Naive thymus-derived CD8-positive, alpha-beta T cell (primary cell): ENCODE results near the gene POU2AF3. TPM values are rescaled to one million over a fixed set of nuclear protein-coding genes. Genes with fewer than 3 reads are reported as not detected.

Experiments used
- ATAC-seq, 2 donors: fragments of 150-1000 bp; cut with Tn5 transposase in 1 of 2; sonication (Bioruptor Pico), chemical (Tn5 transposase) in 1 of 2; 1 replicate in 1 of 2; 2 replicates in 1 of 2; pipeline ENCODE4 v1.10.0; 2021; ENCODE audit warnings: mild to moderate bottlenecking in 2 of 2, moderate library complexity in 2 of 2
- POLR2A ChIA-PET: fragments of 350-600 bp; sonication (Branson Sonifier 250); formaldehyde crosslinking; loops from one replicate; lab custom pipeline; 2021; ENCODE audit warnings: antibody characterized with exemption; lab: Charles Lee
- DNase-seq, 10 donors: peaks; one replicate each; pipeline versions ENCODE4 v3.0.0 to v3.0.0-alpha.2; 2020 to 2022
- H3K27ac Mint-ChIP-seq, 10 donors: one replicate each; pipeline ENCODE4 v1.8.0; 2020 to 2022; ENCODE audit warnings: mild to moderate bottlenecking in 10 of 10, mixed read lengths in 10 of 10, moderate library complexity in 4 of 10, inconsistent platforms in 1 of 10
- H3K27me3 Mint-ChIP-seq, 5 donors: one replicate each; pipeline ENCODE4 v1.8.0; 2021 to 2022; ENCODE audit warnings: mixed read lengths in 5 of 5
- H3K36me3 Mint-ChIP-seq, 3 donors: one replicate each; pipeline ENCODE4 v1.8.0; 2020 to 2022; ENCODE audit warnings: mixed read lengths in 3 of 3, mild to moderate bottlenecking in 2 of 3, inconsistent platforms in 1 of 3
- H3K4me1 Mint-ChIP-seq, 4 donors: one replicate each; pipeline ENCODE4 v1.8.0; 2021 to 2022; ENCODE audit warnings: mixed read lengths in 4 of 4
- H3K4me3 Mint-ChIP-seq, 10 donors: one replicate each; pipeline ENCODE4 v1.8.0; 2020 to 2022; ENCODE audit warnings: mild to moderate bottlenecking in 10 of 10, mixed read lengths in 10 of 10, moderate library complexity in 6 of 10, inconsistent platforms in 1 of 10
- H3K9me3 Mint-ChIP-seq, 9 donors: one replicate each; pipeline ENCODE4 v1.8.0; 2020 to 2022; ENCODE audit warnings: mixed read lengths in 9 of 9, mild to moderate bottlenecking in 3 of 9, inconsistent platforms in 1 of 9, moderate library complexity in 1 of 9
- polyA plus RNA-seq, 3 donors: library from polyadenylated mRNA; unstranded; fragments of 300-500 nt; fragmentation: Illumina TruSeq; gene quantifications; one replicate each; pipeline ENCODE4 v1.2.3, GENCODE V29; 2021
- total RNA-seq, 8 experiments: library from RNA in 2 of 8; stranded (reverse) in 2 of 8; gene quantifications; one replicate each; pipeline ENCODE4 v1.2.3 and lab custom pipeline; 2021 to 2026

The POU2AF3 gene
- total and polyA plus RNA-seq, 5 experiments from 2014 or later, result not detected

DNA sequence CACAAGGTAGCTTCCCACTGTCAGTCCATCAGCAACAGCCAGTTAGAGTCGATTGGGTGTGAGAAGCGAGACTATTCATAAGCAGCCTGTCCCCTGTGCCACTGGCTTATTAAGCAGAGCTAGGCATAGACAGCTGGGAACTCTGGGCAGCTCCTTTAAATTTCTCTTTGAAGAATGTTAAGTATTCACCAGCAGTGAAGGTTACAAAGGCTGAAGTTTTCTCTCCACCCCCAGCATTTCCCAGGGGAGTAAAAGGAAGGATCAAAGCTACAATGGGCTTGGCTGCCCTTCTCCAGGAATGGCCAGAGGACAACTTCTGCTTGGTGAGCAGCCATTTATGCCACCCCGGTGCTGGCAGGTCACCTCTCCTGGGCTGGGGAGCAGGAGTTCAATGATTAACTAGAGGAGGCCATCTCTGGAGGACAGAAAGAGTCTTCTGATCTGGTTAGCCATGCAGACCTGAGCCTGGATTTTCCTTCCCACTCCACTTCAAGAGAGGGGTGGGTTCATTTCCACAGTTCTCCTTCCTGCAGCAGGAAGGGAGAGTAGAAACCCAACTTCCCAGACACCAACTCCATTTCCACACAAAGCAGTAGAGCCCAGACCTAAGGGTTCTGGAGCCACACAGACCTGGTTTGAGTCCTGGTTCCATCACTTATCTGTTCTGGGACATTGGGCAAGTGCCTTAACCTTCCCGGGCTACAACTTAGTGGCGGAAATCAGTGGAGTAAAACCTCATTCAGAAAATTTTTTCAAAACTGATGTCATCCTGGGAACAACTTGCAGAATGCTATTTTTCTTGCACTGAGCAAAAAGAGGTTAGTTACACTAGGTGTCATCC, 22.6 kb downstream of the POU2AF3 start:
- POLR2A ChIA-PET, result no interaction called here
- Mint-ChIP-seq H3K4me3 (no peak overlapping the region), H3K27me3 (peaks cover 0 to 2% (median 0%) of the 10 kb centered on the region in 5 donors), H3K4me1 (no peaks in the 10 kb centered on the region), H3K36me3 (no peaks in the 10 kb centered on the region), H3K9me3 (no peaks in the 10 kb centered on the region), H3K27ac (no peak overlapping the region)
- ATAC-seq (no peak), DNase-seq (no peak)

GRCh38 chr11:111322534-111322933, 24.2 kb downstream of the POU2AF3 start:
- Mint-ChIP-seq H3K9me3 (no peaks in the 10 kb centered on the region), H3K27ac (no peak overlapping the region), H3K36me3 (no peaks in the 10 kb centered on the region), H3K4me1 (no peaks in the 10 kb centered on the region), H3K4me3 (no peak overlapping the region), H3K27me3 (peaks cover 0 to 2% (median 0%) of the 10 kb centered on the region in 5 donors)
- ATAC-seq (no peak), DNase-seq (no peak)
- POLR2A ChIA-PET, result no interaction called here

DNA sequence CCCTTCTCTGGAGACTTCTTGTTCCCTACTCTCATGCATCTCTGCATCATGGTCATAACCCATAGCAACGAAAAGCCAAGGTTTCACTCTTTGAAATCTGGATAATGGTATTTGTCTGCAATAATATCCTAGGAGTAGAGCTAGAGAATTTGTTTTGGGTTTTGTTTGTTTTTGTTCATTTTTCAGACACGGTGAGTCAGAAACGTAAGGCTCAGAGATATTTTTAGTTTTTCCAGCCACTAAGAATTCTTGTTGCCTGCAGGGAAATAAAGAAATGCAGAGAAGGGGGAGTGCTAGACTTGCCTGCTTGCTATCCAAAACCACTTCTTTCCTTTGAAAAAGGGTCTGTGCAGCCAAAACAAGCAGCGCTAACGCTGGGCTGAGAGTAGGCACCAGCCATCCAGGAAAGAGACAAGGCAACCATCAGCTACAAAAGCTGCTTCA, 26.0 kb downstream of the POU2AF3 start:
- H3K27ac Mint-ChIP-seq, result no peak overlapping the region
- H3K9me3 Mint-ChIP-seq, result no peaks in the 10 kb centered on the region
- ATAC-seq (no peak), DNase-seq (no peak)
- no peak overlapping the region for H3K4me3 Mint-ChIP-seq
- POLR2A ChIA-PET, result no interaction called here
- H3K36me3 Mint-ChIP-seq, result no peaks in the 10 kb centered on the region
- no peaks in the 10 kb centered on the region for H3K4me1 Mint-ChIP-seq
- H3K27me3 Mint-ChIP-seq, result peaks cover 0 to 2% (median 0%) of the 10 kb centered on the region in 5 donors

DNA sequence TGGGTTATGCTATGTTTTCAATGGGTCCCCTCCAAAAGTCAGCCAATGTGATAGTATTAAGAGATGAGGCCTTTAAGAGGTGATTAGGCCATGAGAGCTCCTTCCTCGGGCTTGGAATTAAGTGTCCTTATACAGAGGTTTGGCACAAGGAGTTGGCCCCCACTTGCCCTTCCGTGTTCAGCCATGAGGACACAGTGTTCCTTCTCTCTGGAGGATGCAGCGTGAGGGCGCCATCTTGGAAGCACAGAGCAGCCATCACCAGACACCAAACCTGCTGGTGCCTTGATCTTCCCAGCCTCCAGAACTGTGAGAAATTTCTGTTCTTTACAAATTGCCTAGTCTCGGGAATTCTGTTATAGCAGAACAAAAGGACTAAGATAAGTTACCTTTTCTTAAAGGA, 26.9 kb downstream of the POU2AF3 start:
- Mint-ChIP-seq H3K9me3 (no peaks in the 10 kb centered on the region), H3K4me1 (no peaks in the 10 kb centered on the region)

DNA sequence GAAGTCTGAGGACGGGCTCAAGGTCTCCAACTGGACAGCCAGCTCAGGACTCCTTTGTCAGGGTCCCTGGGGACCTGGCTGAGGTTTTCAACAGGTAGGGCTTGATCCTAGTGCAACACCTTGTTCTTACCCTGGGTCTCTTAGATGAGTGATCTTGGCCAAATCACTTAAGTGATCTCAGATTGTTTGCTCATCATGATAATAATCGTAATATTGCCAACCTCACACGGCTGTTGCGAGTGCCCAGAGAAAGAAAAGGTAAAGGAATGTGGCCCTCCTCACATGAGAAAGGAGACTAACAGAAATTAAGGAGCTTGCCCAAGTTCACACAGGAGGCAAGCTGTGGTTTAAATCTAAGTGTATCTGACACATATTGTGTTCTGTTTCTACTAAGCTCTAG, 28.5 kb downstream of the POU2AF3 start:
- POLR2A ChIA-PET, result no interaction called here
- H3K4me1 Mint-ChIP-seq, result no peaks in the 10 kb centered on the region
- H3K9me3 Mint-ChIP-seq, result no peaks in the 10 kb centered on the region
- H3K36me3 Mint-ChIP-seq, result no peaks in the 10 kb centered on the region
- peaks cover 0 to 1% (median 0%) of the 10 kb centered on the region in 5 donors for H3K27me3 Mint-ChIP-seq
- H3K4me3 Mint-ChIP-seq, result no peak overlapping the region
- H3K27ac Mint-ChIP-seq, result no peak overlapping the region
- ATAC-seq, result no peak
- no peak for DNase-seq

More for the DNA sequence above, 26.9 kb downstream of the POU2AF3 start:
- POLR2A ChIA-PET, result no interaction called here
- no peak for ATAC-seq
- H3K36me3 Mint-ChIP-seq, result no peaks in the 10 kb centered on the region
- no peak for DNase-seq
- H3K27me3 Mint-ChIP-seq, result peaks cover 0 to 2% (median 0%) of the 10 kb centered on the region in 5 donors
- H3K27ac Mint-ChIP-seq, result no peak overlapping the region
- H3K4me3 Mint-ChIP-seq, result no peak overlapping the region

- H3K9me3 Mint-ChIP-seq, result no peaks in the 10 kb centered on the region
- POLR2A ChIA-PET, result no interaction called here
- H3K27ac Mint-ChIP-seq, result peak overlapping the region in 1 of 10 donors; percentile 42
- no peaks in the 10 kb centered on the region for H3K4me1 Mint-ChIP-seq
- no peak overlapping the region for H3K4me3 Mint-ChIP-seq
- DNase-seq, result no peak
- no peaks in the 10 kb centered on the region for H3K27me3 Mint-ChIP-seq
- no peak for ATAC-seq
- no peaks in the 10 kb centered on the region for H3K36me3 Mint-ChIP-seq
These were observed 29.7 kb downstream of the POU2AF3 start for GRCh38 chr11:111327908-111328624.

DNA sequence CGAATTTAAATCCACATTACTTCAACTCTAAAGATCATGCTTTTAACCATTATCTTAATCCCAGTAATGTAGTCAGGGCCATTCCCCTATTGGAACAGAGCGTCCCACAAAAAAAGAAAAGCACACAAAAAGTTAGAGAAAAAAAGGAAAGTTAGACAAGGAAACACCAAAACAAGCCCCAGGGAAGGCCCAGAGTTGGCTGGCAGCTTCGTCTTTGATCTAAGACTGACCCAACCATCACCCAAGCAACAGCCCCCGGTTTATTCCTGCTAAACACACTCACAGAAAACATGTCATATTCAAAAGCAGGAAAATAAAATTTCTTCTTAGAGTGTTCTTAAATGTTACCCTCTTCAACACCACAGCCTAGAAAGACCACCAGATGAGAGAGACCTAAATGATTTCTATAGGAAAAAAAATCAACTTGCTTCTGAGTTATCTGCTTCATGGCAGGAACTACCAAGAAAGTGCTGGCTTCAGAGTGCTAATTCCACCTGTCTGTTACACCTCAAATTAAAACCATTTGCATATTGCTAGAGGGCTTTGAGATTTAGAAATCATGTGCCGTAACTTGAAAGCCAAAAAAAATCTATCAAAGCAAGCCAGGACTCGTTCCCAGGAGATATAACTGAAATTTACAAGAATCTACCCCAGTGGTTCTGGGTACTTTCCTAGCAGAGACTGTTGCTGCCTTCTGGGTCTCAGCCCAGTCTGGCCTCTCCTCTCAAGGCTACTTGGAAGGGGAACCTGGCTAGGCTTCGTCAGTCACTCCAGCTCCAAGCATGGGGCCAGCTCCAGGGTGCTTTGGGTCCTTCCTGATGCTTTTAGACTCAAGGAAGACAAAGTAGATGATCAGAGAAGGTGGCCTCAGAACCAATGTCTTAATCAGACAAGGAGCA, 31.2 kb downstream of the POU2AF3 start:
- Mint-ChIP-seq H3K4me1 (no peaks in the 10 kb centered on the region), H3K36me3 (no peaks in the 10 kb centered on the region), H3K4me3 (no peak overlapping the region), H3K27me3 (no peaks in the 10 kb centered on the region), H3K27ac (peak overlapping the region in 1 of 10 donors; percentile 6), H3K9me3 (no peaks in the 10 kb centered on the region)
- POLR2A ChIA-PET, result no interaction called here
- DNase-seq (no peak), ATAC-seq (no peak)

GRCh38 chr11:111330234-111330893, 32.0 kb downstream of the POU2AF3 start:
- no peak for ATAC-seq
- DNase-seq, result no peak
- no peak overlapping the region for H3K27ac Mint-ChIP-seq
- POLR2A ChIA-PET, result no interaction called here
- H3K36me3 Mint-ChIP-seq, result no peaks in the 10 kb centered on the region
- no peaks in the 10 kb centered on the region for H3K4me1 Mint-ChIP-seq
- H3K27me3 Mint-ChIP-seq, result no peaks in the 10 kb centered on the region
- H3K4me3 Mint-ChIP-seq, result no peak overlapping the region
- H3K9me3 Mint-ChIP-seq, result no peaks in the 10 kb centered on the region

DNA sequence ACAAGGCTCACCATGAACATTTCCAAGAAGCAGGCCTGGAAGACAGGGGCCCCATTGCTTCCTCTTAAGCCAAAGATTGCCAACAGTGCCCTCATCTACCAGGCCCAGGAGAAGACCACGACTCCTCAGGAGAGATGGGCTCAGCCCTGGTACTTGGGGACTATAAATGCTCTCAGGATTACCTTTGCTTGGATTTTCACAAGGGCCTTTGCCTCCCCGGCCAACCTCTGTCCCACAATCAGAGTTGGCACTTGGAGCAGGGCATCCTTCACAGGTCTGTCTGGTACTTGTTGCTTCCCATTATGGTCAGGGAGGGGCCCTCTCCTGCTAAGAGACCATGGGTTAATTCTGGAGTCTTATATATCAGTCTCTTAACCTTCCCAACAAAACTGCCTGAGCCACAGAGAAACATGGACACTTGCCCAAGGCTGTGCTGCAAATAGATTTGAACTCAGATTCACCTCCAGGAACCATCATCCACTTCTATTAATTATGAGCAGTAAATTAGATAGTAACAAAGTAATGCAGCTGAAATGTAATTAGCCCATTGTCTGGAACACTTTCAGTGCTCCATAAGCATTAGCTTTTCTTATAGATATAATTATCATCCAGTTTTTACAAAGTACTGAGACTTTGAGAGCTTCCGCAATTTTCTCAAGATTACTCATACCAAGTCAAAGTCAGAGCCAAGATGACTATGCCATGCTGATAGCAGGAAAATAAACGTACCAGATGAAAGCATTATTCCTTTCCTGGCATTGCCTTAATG, 33.5 kb downstream of the POU2AF3 start:
- Mint-ChIP-seq H3K27ac (no peak overlapping the region), H3K36me3 (no peaks in the 10 kb centered on the region), H3K4me1 (no peaks in the 10 kb centered on the region), H3K4me3 (no peak overlapping the region), H3K27me3 (no peaks in the 10 kb centered on the region), H3K9me3 (no peaks in the 10 kb centered on the region)
- ATAC-seq (no peak), DNase-seq (no peak)
- POLR2A ChIA-PET, result no interaction called here

- H3K4me3 Mint-ChIP-seq, result no peak overlapping the region
- ATAC-seq (no peak), DNase-seq (no peak)
These were observed 36.5 kb downstream of the POU2AF3 start for GRCh38 chr11:111334532-111335502.

DNA sequence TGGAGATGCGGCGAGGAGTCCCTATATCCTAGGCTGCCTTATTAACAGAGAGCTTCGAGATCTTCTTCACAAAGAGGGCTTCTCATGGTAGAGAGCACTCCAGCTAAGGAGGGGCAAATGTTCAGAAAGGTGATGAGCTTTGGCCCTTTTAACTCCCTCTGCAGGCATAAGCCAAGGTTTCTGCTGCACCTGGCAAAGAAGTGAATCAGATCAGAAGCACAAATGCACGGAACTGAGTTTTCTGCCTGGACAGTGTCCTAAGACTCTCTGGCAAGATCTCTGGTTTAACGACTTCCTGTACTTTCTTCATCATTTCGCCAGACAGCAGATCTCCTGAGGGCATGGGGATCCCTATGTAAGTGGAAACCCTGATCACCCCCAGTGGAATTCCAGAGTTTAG, 37.2 kb downstream of the POU2AF3 start:
- Mint-ChIP-seq H3K9me3 (peaks cover 5 to 24% (median 5%) of the 10 kb centered on the region in 9 donors), H3K36me3 (peaks cover 0 to 12% (median 9%) of the 10 kb centered on the region in 3 donors), H3K27ac (no peak overlapping the region), H3K27me3 (no peaks in the 10 kb centered on the region), H3K4me1 (no peaks in the 10 kb centered on the region), H3K4me3 (no peak overlapping the region)
- ATAC-seq (no peak), DNase-seq (no peak)
- POLR2A ChIA-PET, result no interaction called here

More at GRCh38 chr11:111334532-111335502, 36.5 kb downstream of the POU2AF3 start:
- peaks cover 5 to 17% (median 5%) of the 10 kb centered on the region in 9 donors for H3K9me3 Mint-ChIP-seq
- H3K36me3 Mint-ChIP-seq, result peaks cover 0 to 6% (median 5%) of the 10 kb centered on the region in 3 donors
- no peaks in the 10 kb centered on the region for H3K27me3 Mint-ChIP-seq
- H3K4me1 Mint-ChIP-seq, result no peaks in the 10 kb centered on the region
- POLR2A ChIA-PET, result no interaction called here
- H3K27ac Mint-ChIP-seq, result no peak overlapping the region
